ENCODE measurements around the gene PCDHGA3. TPM values are rescaled to one million over a fixed set of nuclear protein-coding genes. Genes with fewer than 3 reads are reported as not detected.
"Not testable (repeated sequence)": the region's sequence is repeated elsewhere in the genome, so short reads cannot be mapped to it uniquely, and the experiment has no call there.

Gene PCDHGA3
- total and polyA plus RNA-seq, 5 donors, result 2.1 to 7.7 (median 5.2) TPM

GRCh38 chr5:141384471-141385267, 41.0 kb downstream of the PCDHGA3 start:
- intact Hi-C loops (cut with DNase I), result no loop called here
- Histone ChIP-seq H3K27ac (ENCODE audit: low read length) (no peak overlapping the region), H3K4me1 (ENCODE audit: control insufficient read depth, insufficient read depth, low read length) (no peaks in the 10 kb centered on the region), H3K27me3 (ENCODE audit: control insufficient read depth, insufficient read depth) (no peaks in the 10 kb centered on the region), H3K4me3 (ENCODE audit: low read length) (no peak overlapping the region), H3K9me3 (ENCODE audit: control insufficient read depth, low read length) (peaks cover 4% of the 10 kb centered on the region)
- ATAC-seq (no peak), DNase-seq (no peak)
- WGBS, result 43% methylated on average over 43 of the region's 43 CpGs

- WGBS, result 9% methylated on average over 22 of the region's 40 CpGs
- peak within 1 kb of the TSS; percentile 35 for H3K4me3 ChIP-seq (ENCODE audit: low read length)
- DNase-seq, result peak in 2 of 3 donors; percentile 67 to 78
- H3K4me1 ChIP-seq (ENCODE audit: control insufficient read depth, insufficient read depth, low read length); H3K27me3 ChIP-seq (ENCODE audit: control insufficient read depth, insufficient read depth); H3K27ac ChIP-seq (ENCODE audit: low read length); intact Hi-C loops (cut with DNase I); H3K9me3 ChIP-seq (ENCODE audit: control insufficient read depth, low read length): not testable (repeated sequence)
- peak; percentile 69 to 76 for ATAC-seq
Observed at GRCh38 chr5:141387557-141388311, 44.1 kb downstream of the PCDHGA3 start, which contains the start of gene PCDHGB4. PCDHGB4 (plus strand) TSS chr5:141387698; CDS start chr5:141387885, 187 bp downstream.

GRCh38 chr5:141388661-141389060, 45.0 kb downstream of the PCDHGA3 start:
- intact Hi-C loops (cut with DNase I), result no loop called here
- Histone ChIP-seq H3K27ac (ENCODE audit: low read length) (no peak overlapping the region), H3K9me3 (ENCODE audit: control insufficient read depth, low read length) (peaks cover 9% of the 10 kb centered on the region), H3K4me3 (ENCODE audit: low read length) (no peak overlapping the region), H3K27me3 (ENCODE audit: control insufficient read depth, insufficient read depth) (no peaks in the 10 kb centered on the region), H3K4me1 (ENCODE audit: control insufficient read depth, insufficient read depth, low read length) (no peaks in the 10 kb centered on the region)
- WGBS, result 42% methylated on average over 10 of the region's 10 CpGs
- DNase-seq, result no peak
- no peak for ATAC-seq

GRCh38 chr5:141389153-141390042, 45.8 kb downstream of the PCDHGA3 start:
- H3K27ac ChIP-seq (ENCODE audit: low read length), result no peak overlapping the region
- DNase-seq (peak in 1 of 3 donors; percentile 35), ATAC-seq (no peak)
- intact Hi-C loops (cut with DNase I), result no loop called here
- peaks cover 9% of the 10 kb centered on the region for H3K9me3 ChIP-seq (ENCODE audit: control insufficient read depth, low read length)
- no peak overlapping the region for H3K4me3 ChIP-seq (ENCODE audit: low read length)
- 30% methylated on average over 77 of the region's 77 CpGs for WGBS
- H3K4me1 ChIP-seq (ENCODE audit: control insufficient read depth, insufficient read depth, low read length), result no peaks in the 10 kb centered on the region
- H3K27me3 ChIP-seq (ENCODE audit: control insufficient read depth, insufficient read depth), result no peaks in the 10 kb centered on the region

- Histone ChIP-seq H3K4me1 (ENCODE audit: control insufficient read depth, insufficient read depth, low read length) (no peaks in the 10 kb centered on the region), H3K4me3 (ENCODE audit: low read length) (no peak within 1 kb of the TSS), H3K27me3 (ENCODE audit: control insufficient read depth, insufficient read depth) (no peaks in the 10 kb centered on the region), H3K27ac (ENCODE audit: low read length) (no peak within 1 kb of the TSS), H3K9me3 (ENCODE audit: control insufficient read depth, low read length) (peaks cover 13% of the 10 kb centered on the region)
- ATAC-seq, result no peak
- DNase-seq, result no peak
- intact Hi-C loops (cut with DNase I), result no loop called here
- 26% methylated on average over 38 of the region's 38 CpGs for WGBS
Observed at GRCh38 chr5:141392429-141393198, 49.0 kb downstream of the PCDHGA3 start, which contains the start of gene PCDHGA8. PCDHGA8 (plus strand) TSS chr5:141392633; CDS start chr5:141392814, 181 bp downstream.

GRCh38 chr5:141393267-141393666, 49.6 kb downstream of the PCDHGA3 start:
- WGBS, result 35% methylated on average over 21 of the region's 21 CpGs
- no peak for ATAC-seq
- Histone ChIP-seq H3K4me1 (ENCODE audit: control insufficient read depth, insufficient read depth, low read length) (no peaks in the 10 kb centered on the region), H3K9me3 (ENCODE audit: control insufficient read depth, low read length) (peaks cover 13% of the 10 kb centered on the region), H3K27me3 (ENCODE audit: control insufficient read depth, insufficient read depth) (no peaks in the 10 kb centered on the region), H3K4me3 (ENCODE audit: low read length) (no peak overlapping the region), H3K27ac (ENCODE audit: low read length) (no peak overlapping the region)
- no peak for DNase-seq
- intact Hi-C loops (cut with DNase I), result no loop called here

GRCh38 chr5:141394401-141395187, 51.0 kb downstream of the PCDHGA3 start:
- H3K27ac ChIP-seq (ENCODE audit: low read length); H3K4me1 ChIP-seq (ENCODE audit: control insufficient read depth, insufficient read depth, low read length); intact Hi-C loops (cut with DNase I); H3K4me3 ChIP-seq (ENCODE audit: low read length); DNase-seq; ATAC-seq; H3K27me3 ChIP-seq (ENCODE audit: control insufficient read depth, insufficient read depth): not testable (repeated sequence)
- H3K9me3 ChIP-seq (ENCODE audit: control insufficient read depth, low read length), result peaks cover 14% of the 10 kb centered on the region
- 31% methylated on average over 43 of the region's 53 CpGs for WGBS

Measured in right cardiac atrium (tissue), 5 donors.